ENCODE data around the gene EXPH5.

- no peak for TF ChIP-seq CTCF (IDR thresholded peaks at IDR 0.05; ENCODE audit: insufficient read depth, low read length)
- TF ChIP-seq POLR2AphosphoS5 (IDR thresholded peaks at IDR 0.05; ENCODE audit: low read depth): no peak
- TF ChIP-seq REST (IDR thresholded peaks at IDR 0.05; ENCODE audit: insufficient replicate concordance, low read depth): no peak
Observed at GRCh38 chr11:108588287-108588686, 5.3 kb downstream of the EXPH5 start.

Data from HL-60 (cell line).